Measurements from ENCODE around the gene PAPPA2.

DNA sequence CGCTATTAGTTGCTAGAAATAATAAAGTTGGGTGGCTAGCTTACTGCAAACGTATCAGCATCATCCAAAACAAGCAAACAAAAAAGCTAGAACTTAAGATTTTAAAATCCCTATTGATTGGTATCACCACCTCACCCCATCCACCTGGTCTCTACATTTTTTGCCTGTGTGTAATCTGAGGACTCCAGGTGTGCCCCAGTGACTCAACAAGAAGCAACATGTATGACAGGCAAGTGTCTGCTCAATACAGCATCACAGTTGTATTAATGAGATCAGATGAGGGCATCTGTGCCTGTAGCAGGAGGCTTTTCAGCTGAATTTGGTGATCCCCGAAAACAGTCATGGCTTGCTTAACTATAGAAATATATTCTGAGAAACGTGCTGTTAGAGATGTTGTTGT lies 14.6 kb upstream of the PAPPA2 start:
- TF ChIP-seq POLR2AphosphoS5 (IDR thresholded peaks at IDR 0.05) = no peak
- TF ChIP-seq, protein P1, sequence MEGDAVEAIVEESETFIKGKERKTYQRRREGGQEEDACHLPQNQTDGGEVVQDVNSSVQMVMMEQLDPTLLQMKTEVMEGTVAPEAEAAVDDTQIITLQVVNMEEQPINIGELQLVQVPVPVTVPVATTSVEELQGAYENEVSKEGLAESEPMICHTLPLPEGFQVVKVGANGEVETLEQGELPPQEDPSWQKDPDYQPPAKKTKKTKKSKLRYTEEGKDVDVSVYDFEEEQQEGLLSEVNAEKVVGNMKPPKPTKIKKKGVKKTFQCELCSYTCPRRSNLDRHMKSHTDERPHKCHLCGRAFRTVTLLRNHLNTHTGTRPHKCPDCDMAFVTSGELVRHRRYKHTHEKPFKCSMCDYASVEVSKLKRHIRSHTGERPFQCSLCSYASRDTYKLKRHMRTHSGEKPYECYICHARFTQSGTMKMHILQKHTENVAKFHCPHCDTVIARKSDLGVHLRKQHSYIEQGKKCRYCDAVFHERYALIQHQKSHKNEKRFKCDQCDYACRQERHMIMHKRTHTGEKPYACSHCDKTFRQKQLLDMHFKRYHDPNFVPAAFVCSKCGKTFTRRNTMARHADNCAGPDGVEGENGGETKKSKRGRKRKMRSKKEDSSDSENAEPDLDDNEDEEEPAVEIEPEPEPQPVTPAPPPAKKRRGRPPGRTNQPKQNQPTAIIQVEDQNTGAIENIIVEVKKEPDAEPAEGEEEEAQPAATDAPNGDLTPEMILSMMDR (IDR thresholded peaks at IDR 0.05) = no peak
- TF ChIP-seq POLR2A (IDR thresholded peaks at IDR 0.05) = no peak

Data from sigmoid colon (tissue), 4 donors.